ENCODE data around the gene URGCP. TPM values are rescaled to one million over a fixed set of nuclear protein-coding genes. Genes with fewer than 3 reads are reported as not detected.

URGCP gene
- total RNA-seq, 4 donors from 2014 or later, result 29.0 to 47.7 (median 38.3) TPM

GRCh38 chr7:43879477-43879876 lies 26.9 kb downstream of the URGCP start:
- TF ChIP-seq CTCF (IDR thresholded peaks at IDR 0.05 in 4 of 5, conservative IDR thresholded peaks at IDR 0.05 in 1 of 5), result no peak
- no peak for TF ChIP-seq POLR2A (IDR thresholded peaks at IDR 0.05)
- no peaks in the 10 kb centered on the region for H3K9me3 ChIP-seq
- in situ Hi-C loops (cut with MboI; ENCODE audit: low sequenced_read_pairs in 4 of 4) (no loop called here), intact Hi-C loops (cut with DNase I; ENCODE audit: low total_unique reads) (loop anchor here (10.0 kb wide), 1 partner anchor 615 kb away; the partner anchor contains the start of gene NUDCD3)
- H3K36me3 ChIP-seq, result peaks cover 0 to 64% of the 10 kb centered on the region in 2 donors
- H3K4me3 ChIP-seq, result no peak overlapping the region
- peaks cover 25 to 33% of the 10 kb centered on the region in 2 donors for H3K4me1 ChIP-seq
- no peak for ATAC-seq
- no peak for DNase-seq
- H3K27me3 ChIP-seq, result no peaks in the 10 kb centered on the region
- H3K27ac ChIP-seq, result peak overlapping the region; percentile 67 to 83 (median 78)

- H3K27ac ChIP-seq, result peak overlapping the region; percentile 67 to 83 (median 78)
- H3K36me3 ChIP-seq, result peaks cover 0 to 64% of the 10 kb centered on the region in 2 donors
- DNase-seq (peak in 1 of 2 donors; percentile 30), ATAC-seq (peak in 1 of 2 donors; percentile 26)
- H3K27me3 ChIP-seq, result no peaks in the 10 kb centered on the region
- no peak for TF ChIP-seq POLR2A (IDR thresholded peaks at IDR 0.05)
- no peak for TF ChIP-seq CTCF (IDR thresholded peaks at IDR 0.05 in 4 of 5, conservative IDR thresholded peaks at IDR 0.05 in 1 of 5)
- intact Hi-C loops (cut with DNase I; ENCODE audit: low total_unique reads) (loop anchor here (10.0 kb wide), 1 partner anchor 616 kb away; the partner anchor contains the start of gene NUDCD3), in situ Hi-C loops (cut with MboI; ENCODE audit: low sequenced_read_pairs in 4 of 4) (no loop called here)
- H3K4me1 ChIP-seq, result peaks cover 25 to 37% of the 10 kb centered on the region in 2 donors
- no peaks in the 10 kb centered on the region for H3K9me3 ChIP-seq
- H3K4me3 ChIP-seq, result no peak overlapping the region
Measured at GRCh38 chr7:43878867-43879266, 27.5 kb downstream of the URGCP start.

- ATAC-seq, result peak; percentile 40 to 82
- no peaks in the 10 kb centered on the region for H3K27me3 ChIP-seq
- peaks cover 31 to 42% of the 10 kb centered on the region in 2 donors for H3K4me1 ChIP-seq
- H3K27ac ChIP-seq, result peak overlapping the region; percentile 67 to 83 (median 78)
- in situ Hi-C loops (cut with MboI; ENCODE audit: low sequenced_read_pairs in 4 of 4), result no loop called here
- H3K9me3 ChIP-seq, result no peaks in the 10 kb centered on the region
- intact Hi-C loops (cut with DNase I; ENCODE audit: low total_unique reads), result loop anchor here (10.0 kb wide), 1 partner anchor 617 kb away; the partner anchor contains the start of gene NUDCD3
- no peak for TF ChIP-seq CTCF (IDR thresholded peaks at IDR 0.05 in 4 of 5, conservative IDR thresholded peaks at IDR 0.05 in 1 of 5)
- no peak for TF ChIP-seq POLR2A (IDR thresholded peaks at IDR 0.05)
- peak in 1 of 2 donors; percentile 65 for DNase-seq
- H3K36me3 ChIP-seq, result peaks cover 0 to 64% of the 10 kb centered on the region in 2 donors
- no peak overlapping the region for H3K4me3 ChIP-seq
Measured at GRCh38 chr7:43877968-43878864, 28.2 kb downstream of the URGCP start.

GRCh38 chr7:43876976-43877745 lies 29.2 kb downstream of the URGCP start:
- ATAC-seq (no peak), DNase-seq (no peak)
- Histone ChIP-seq H3K36me3 (peaks cover 0 to 64% of the 10 kb centered on the region in 2 donors), H3K4me1 (peaks cover 40 to 48% of the 10 kb centered on the region in 2 donors), H3K27me3 (no peaks in the 10 kb centered on the region), H3K4me3 (no peak overlapping the region), H3K9me3 (no peaks in the 10 kb centered on the region), H3K27ac (peak overlapping the region; percentile 67 to 83 (median 78))
- in situ Hi-C loops (cut with MboI; ENCODE audit: low sequenced_read_pairs in 4 of 4), result no loop called here
- TF ChIP-seq CTCF (IDR thresholded peaks at IDR 0.05 in 4 of 5, conservative IDR thresholded peaks at IDR 0.05 in 1 of 5), result no peak
- no peak for TF ChIP-seq POLR2A (IDR thresholded peaks at IDR 0.05)
- intact Hi-C loops (cut with DNase I; ENCODE audit: low total_unique reads), result loop anchor here (10.0 kb wide), 1 partner anchor 618 kb away; the partner anchor contains the start of gene NUDCD3

Data from gastrocnemius medialis (tissue), 4 donors.